HG02840 (cell line): ENCODE results near the gene ETHE1.

ENCODE experiments used
- ATAC-seq: cut with Tn5 transposase; IDR thresholded peaks from one replicate; pipeline ENCODE4 v1.9.1; 2021; ENCODE audit warnings: mild to moderate bottlenecking, moderate library complexity, moderate number of reproducible peaks; ENCODE audit not compliant: unreplicated experiment, low FRiP score

ETHE1 gene

GRCh38 chr19:43468354-43469159, 58.4 kb downstream of the ETHE1 start:
- no peak for ATAC-seq

DNA sequence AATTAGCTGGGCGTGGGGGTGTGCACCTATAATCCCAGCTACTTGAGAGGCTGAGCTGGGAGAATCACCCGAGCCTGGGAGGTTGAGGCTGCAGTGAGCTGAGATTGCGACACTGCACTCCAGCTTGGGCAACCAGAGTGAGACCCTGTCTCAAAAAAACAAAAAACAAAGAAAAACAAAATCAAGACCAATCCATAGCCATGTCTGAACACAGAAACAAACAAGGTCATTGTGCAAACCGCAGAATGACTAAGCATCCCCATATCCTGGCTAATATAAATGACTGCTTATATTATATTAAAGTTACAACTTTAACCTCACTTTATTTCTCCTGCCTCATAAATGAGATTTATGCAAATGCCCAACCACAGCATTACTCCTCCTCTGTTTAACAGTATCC, 59.3 kb downstream of the ETHE1 start:
- ATAC-seq = no peak

DNA sequence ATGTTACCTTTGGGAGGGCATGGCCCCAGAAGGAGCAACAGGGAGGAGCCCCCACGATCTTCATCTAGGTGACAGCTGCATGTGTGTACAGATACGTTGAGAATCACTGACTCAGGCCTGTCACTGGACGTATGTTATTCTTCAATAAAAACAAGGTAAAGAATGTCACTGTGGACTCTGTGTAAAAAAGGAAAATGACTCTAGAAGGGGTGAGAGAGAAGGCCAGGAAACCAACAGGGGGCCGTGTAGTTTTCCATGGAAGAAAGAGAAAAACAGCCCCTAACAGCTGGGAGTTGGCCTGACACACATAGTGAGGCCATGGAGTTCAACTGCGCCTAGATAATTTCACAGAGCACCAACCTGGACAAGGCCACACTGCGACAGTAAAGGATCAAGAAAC, 59.7 kb downstream of the ETHE1 start:
- no peak for ATAC-seq

- no peak for ATAC-seq
Measured at GRCh38 chr19:43466793-43467192, 60.2 kb downstream of the ETHE1 start.

- no peak for ATAC-seq
Measured at GRCh38 chr19:43465468-43466120, 61.4 kb downstream of the ETHE1 start, which contains the start of gene LYPD3. Gene LYPD3, minus strand, starts transcription at chr19:43465608. Its CDS starts 37 bp downstream, at chr19:43465571.

- ATAC-seq = peak; percentile 35
Measured at GRCh38 chr19:43464134-43464775, 62.7 kb downstream of the ETHE1 start.

DNA sequence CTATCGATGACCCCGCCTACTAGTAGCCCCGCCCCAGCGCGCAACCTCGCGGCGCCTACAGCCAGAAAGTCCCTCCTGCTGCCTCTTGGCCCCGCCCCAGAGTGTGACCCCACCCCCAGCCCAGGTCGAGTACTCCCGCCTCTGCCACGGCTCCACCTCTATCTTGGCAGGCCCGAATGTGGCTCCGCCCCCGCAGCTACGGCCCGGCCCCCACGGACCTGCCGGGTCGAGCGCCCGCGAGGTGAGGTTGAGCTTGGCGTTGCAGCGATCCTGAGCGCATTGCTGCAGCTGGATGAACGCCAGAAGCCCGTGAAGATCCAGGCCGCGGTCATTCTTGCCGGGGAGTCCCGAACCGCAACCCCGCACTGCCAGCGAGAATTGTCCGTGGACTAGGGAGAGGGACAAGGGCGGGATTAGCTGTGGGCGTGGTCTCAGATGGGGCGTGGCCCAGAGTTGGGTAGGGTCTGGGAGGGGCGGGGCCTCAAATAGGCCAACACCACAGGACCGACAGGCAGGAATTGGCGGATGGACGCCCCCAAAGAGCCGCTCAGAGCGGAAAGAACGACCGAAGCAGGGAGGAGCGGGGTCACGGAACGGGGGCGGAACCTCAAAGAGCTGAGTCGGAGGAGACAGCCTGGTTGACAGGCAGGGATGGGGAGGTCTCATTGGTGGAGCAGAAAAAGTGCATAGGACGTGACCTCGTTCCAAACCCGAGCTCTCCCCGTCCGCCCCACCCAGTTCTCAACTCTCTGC, 63.4 kb downstream of the ETHE1 start:
- ATAC-seq = peak; percentile 90

- ATAC-seq = no peak
Measured at GRCh38 chr19:43462785-43463380, 64.1 kb downstream of the ETHE1 start.

DNA sequence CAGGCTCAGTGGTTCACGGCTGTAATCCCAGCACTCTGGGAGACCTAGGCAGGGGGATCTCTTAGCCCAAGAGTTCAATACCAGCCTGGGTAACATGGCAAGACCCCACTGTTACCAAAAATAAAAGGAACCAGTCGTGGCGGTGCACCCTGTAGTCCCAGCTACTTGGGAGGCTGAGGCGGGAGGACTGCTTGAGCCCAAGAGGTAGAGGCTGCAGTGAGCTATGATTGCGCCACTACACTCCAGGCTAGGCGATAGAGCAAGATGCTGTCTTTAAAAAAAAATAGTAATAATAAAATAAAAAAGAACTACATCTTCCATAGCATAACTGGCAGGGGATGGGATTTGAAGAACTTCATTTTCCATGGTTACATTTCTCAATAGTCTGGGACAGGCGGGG, 64.6 kb downstream of the ETHE1 start:
- no peak for ATAC-seq

DNA sequence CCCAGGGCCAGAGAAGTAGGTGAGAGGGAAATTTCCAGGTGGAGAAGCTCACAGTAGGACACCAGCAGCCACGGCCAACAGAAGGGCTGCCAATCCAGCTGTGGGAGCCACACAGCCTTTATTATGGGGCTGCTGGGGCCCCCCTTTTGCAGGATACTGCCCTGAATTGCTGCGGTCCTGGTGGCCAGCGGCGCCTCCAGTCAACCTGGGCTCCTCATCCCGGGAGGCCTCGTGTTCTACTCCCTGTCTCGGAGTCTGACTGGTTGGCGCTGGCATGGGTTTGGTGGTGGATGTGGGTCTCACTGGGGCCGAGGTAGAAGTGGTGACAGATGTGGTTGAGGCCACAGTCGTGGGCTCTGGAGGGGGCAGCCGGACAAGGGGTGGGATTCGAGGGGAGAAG, 65.7 kb downstream of the ETHE1 start:
- ATAC-seq = no peak

DNA sequence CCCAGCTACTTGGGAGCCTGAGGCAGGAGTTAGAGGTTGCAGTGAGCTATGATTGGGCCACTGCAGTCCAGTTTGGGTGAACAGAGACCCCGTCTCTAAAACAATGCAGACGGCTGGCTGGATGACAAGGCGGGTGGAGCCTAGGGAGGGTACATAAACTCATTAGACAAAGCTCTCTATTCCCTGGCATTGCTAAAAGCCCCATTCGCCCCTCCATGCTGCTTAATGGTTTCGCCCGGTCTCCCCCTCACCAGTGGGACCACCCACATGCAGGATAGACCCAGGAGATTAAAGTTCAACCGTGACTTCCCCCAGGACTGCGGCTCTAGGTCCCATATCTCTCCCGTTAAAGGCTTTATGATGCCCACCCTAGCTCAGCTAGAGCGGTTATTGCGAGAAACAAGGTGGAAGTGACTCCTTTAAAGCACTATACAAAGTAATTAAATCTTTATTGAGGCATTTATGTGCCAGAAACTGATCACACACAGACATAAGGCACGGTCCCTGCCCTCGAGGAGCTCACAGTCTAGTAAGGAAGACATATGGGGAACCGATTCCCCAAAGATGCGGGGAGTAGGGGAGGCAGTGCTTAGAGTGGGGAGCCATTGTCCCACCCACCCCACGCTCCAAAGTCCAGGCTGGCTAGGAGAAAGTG, 66.5 kb downstream of the ETHE1 start:
- no peak for ATAC-seq

DNA sequence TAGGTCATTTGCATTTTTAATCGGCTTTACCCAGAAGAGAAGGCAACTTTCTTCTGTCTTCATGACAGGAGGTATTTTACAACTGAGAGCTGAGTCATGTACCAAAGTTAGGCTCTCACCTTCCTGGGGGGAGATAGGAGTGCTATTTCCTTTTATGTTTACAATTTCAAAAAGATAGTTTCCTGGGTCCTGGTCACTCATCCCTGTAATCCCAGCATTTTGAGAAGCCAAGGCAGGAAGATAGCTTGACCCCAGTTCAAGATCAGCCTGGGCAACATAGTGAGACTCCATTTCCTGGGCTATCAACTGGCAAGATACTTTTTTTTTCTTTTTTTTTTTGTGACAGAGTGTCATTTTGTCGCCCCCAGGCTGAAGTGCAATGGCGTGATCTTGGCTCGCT, 69.2 kb downstream of the ETHE1 start:
- no peak for ATAC-seq
